AG09319 (cell line): Measurements from ENCODE around the gene OR5AP2.
A peak's percentile ranks its signal among the peaks of the same experiment; 100 is the strongest.
"Not testable (repeated sequence)": the region's sequence is repeated elsewhere in the genome, so short reads cannot be mapped to it uniquely, and the experiment has no call there.

Source experiments
- DNase-seq: peaks from one replicate; pipeline ENCODE4 v3.0.0-alpha.2; 2010; ENCODE audit warnings: low read depth; ENCODE audit errors: extremely low read depth
- TF ChIP-seq, protein P1 (sequence below): IDR thresholded peaks from 2 replicates; pipeline ENCODE4 v1.5.1; 2011; ENCODE audit warnings: low read depth, mild to moderate bottlenecking, inconsistent platforms, low read length, moderate library complexity

OR5AP2 gene

GRCh38 chr11:56632329-56632728 is 9.9 kb downstream of the OR5AP2 start:
- no peak for DNase-seq
- TF ChIP-seq, protein P1, sequence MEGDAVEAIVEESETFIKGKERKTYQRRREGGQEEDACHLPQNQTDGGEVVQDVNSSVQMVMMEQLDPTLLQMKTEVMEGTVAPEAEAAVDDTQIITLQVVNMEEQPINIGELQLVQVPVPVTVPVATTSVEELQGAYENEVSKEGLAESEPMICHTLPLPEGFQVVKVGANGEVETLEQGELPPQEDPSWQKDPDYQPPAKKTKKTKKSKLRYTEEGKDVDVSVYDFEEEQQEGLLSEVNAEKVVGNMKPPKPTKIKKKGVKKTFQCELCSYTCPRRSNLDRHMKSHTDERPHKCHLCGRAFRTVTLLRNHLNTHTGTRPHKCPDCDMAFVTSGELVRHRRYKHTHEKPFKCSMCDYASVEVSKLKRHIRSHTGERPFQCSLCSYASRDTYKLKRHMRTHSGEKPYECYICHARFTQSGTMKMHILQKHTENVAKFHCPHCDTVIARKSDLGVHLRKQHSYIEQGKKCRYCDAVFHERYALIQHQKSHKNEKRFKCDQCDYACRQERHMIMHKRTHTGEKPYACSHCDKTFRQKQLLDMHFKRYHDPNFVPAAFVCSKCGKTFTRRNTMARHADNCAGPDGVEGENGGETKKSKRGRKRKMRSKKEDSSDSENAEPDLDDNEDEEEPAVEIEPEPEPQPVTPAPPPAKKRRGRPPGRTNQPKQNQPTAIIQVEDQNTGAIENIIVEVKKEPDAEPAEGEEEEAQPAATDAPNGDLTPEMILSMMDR = no peak

- no peak for DNase-seq
- TF ChIP-seq, protein P1 = no peak
Measured at GRCh38 chr11:56625946-56626345, 16.3 kb downstream of the OR5AP2 start.

- no peak for DNase-seq
- TF ChIP-seq, protein P1 = peak; percentile 6
Measured at GRCh38 chr11:56624661-56625110, 17.6 kb downstream of the OR5AP2 start.

GRCh38 chr11:56611174-56611573 is 31.1 kb downstream of the OR5AP2 start:
- DNase-seq = no peak
- TF ChIP-seq, protein P1 = no peak

GRCh38 chr11:56592088-56592717 is 50.0 kb downstream of the OR5AP2 start:
- DNase-seq = not testable (repeated sequence)
